PC-3 (cell line): ENCODE data around the gene SDK1. TPM values are rescaled to one million over a fixed set of nuclear protein-coding genes. Genes with fewer than 3 reads are reported as not detected.

Experiments used
- ATAC-seq: fragments of 200-7000 bp; cut with Tn5 transposase; 2 replicates; pipeline ENCODE4 v1.9.1; 2020; ENCODE audit warnings: mild to moderate bottlenecking, moderate library complexity
- BruUV-seq: library from RNA; stranded (reverse); fragments of 400-500 nt; replicated peaks from 2 replicates; lab custom pipeline; 2021; lab: Mats Ljungman, UMichigan
- CTCF ChIA-PET: fragments of 300-600 bp; sonication (Branson Sonifier 250); formaldehyde crosslinking; loops from one replicate; lab custom pipeline; 2022; ENCODE audit warnings: antibody characterized with exemption; lab: Charles Lee
- POLR2A ChIA-PET: fragments of 300-600 bp; sonication (Branson Sonifier 250); formaldehyde crosslinking; loops from one replicate; lab custom pipeline; 2022; ENCODE audit warnings: antibody characterized with exemption; ENCODE audit not compliant: unreplicated experiment; lab: Charles Lee
- DNase-seq: peaks from one replicate; pipeline ENCODE4 v3.0.0-alpha.2; 2015
- H2AFZ ChIP-seq: fragments of 300-600 bp; sonication (generic); 2 replicates; pipeline ENCODE4 v1.6.0; 2016; ENCODE audit warnings: antibody characterized with exemption, low read length
- H3F3A ChIP-seq: fragments of 300-600 bp; sonication (generic); one replicate; pipeline ENCODE4 v1.6.0; 2017; ENCODE audit warnings: antibody characterized with exemption, low read length, control low read depth, mild to moderate bottlenecking; ENCODE audit not compliant: unreplicated experiment
- H3K27ac ChIP-seq: fragments of 300-600 bp; sonication (generic); 2 replicates; pipeline ENCODE4 v1.5.1; 2016; ENCODE audit warnings: mild to moderate bottlenecking, low read length
- H3K27me3 ChIP-seq: fragments of 300-600 bp; sonication (generic); 2 replicates; pipeline ENCODE4 v1.6.1; 2016; ENCODE audit warnings: low read length, mixed read lengths
- H3K36me3 ChIP-seq: fragments of 300-600 bp; sonication (generic); 2 replicates; pipeline ENCODE4 v1.6.1; 2016; ENCODE audit warnings: low read depth, mixed run types, low read length, mixed read lengths
- H3K4me1 ChIP-seq: fragments of 300-600 bp; sonication (generic); 2 replicates; pipeline ENCODE4 v1.5.1; 2016; ENCODE audit warnings: low read length; ENCODE audit not compliant: insufficient read depth
- H3K4me2 ChIP-seq: fragments of 300-600 bp; sonication (generic); 2 replicates; pipeline ENCODE4 v1.6.0; 2016; ENCODE audit warnings: low read length
- H3K4me3 ChIP-seq: fragments of 300-600 bp; sonication (generic); 2 replicates; pipeline ENCODE4 v1.5.1; 2016; ENCODE audit warnings: mild to moderate bottlenecking, low read length, mixed read lengths
- H3K79me2 ChIP-seq: fragments of 300-600 bp; sonication (generic); 2 replicates; pipeline ENCODE4 v1.6.1; 2017; ENCODE audit warnings: low read length, mixed read lengths
- H3K9ac ChIP-seq: fragments of 300-600 bp; sonication (generic); 2 replicates; pipeline ENCODE4 v1.6.0; 2016; ENCODE audit warnings: mild to moderate bottlenecking, low read length
- H3K9me2 ChIP-seq: fragments of 300-600 bp; sonication (generic); replicated peaks from 2 replicates; pipeline ENCODE4 v1.6.1; 2016; ENCODE audit warnings: mixed run types, low read length, mixed read lengths
- H3K9me3 ChIP-seq: fragments of 300-600 bp; sonication (generic); 2 replicates; pipeline ENCODE4 v1.6.1; 2016; ENCODE audit warnings: low read length, mixed read lengths
- H4K20me1 ChIP-seq: fragments of 300-600 bp; sonication (generic); 2 replicates; pipeline ENCODE4 v1.6.1; 2016; ENCODE audit warnings: low read length, mixed read lengths
- CTCF ChIP-seq: fragments of 300-600 bp; sonication (generic); conservative IDR thresholded peaks from 2 replicates; pipeline ENCODE4 v1.5.1; 2017; ENCODE audit warnings: antibody characterized with exemption, low read depth, mild to moderate bottlenecking, low read length
- EZH2 ChIP-seq: fragments of 300-600 bp; sonication (generic); IDR thresholded peaks from one replicate; pipeline ENCODE4 v1.6.1; 2017; ENCODE audit warnings: antibody characterized with exemption, mild to moderate bottlenecking, low read length; ENCODE audit not compliant: unreplicated experiment
- EZH2phosphoT487 ChIP-seq: fragments of 300-600 bp; sonication (generic); IDR thresholded peaks from 2 replicates; pipeline ENCODE4 v1.6.1; 2018; ENCODE audit warnings: mild to moderate bottlenecking, antibody characterized with exemption, low read length, borderline replicate concordance
- intact Hi-C: fragments of 100-400 bp; cut with micrococcal nuclease; formaldehyde crosslinking; loops from 2 replicates; pipeline ENCODE4 v1.9.0; 2023
- total RNA-seq: library from RNA; depleted of rRNA; stranded (reverse); fragments of >200 nt; gene quantifications from 2 replicates; pipeline ENCODE4 v1.2.3, GENCODE V29; 2014

SDK1 gene
- total RNA-seq, 1 experiment from 2014 or later, result 2.8 TPM

DNA sequence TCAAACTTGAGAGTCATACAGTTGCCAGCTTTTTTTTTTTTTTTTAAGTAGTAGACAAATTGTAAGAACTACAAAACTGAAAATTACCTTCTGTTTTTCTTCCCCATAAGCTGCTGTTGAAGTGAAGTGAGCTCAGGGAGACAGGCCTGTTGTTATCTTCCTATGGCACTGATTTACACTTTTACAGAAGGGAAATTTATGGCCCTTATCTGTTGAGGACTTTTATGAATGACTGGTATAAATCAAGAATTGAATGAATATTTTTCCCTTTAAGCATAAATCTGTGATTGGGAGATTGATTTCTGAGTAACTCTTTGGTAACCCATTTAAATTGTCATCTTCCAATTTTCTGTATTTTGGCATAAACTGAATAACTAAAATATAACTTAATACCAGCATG is 124.0 kb downstream of the SDK1 start:
- H3K9ac ChIP-seq, result no peak overlapping the region
- no peak overlapping the region for H3K27ac ChIP-seq
- POLR2A ChIA-PET, result no interaction called here
- no peaks in the 10 kb centered on the region for H3K27me3 ChIP-seq
- no peaks in the 10 kb centered on the region for H4K20me1 ChIP-seq
- no TSS peak for BruUV-seq
- H3K79me2 ChIP-seq, result no peaks in the 10 kb centered on the region
- intact Hi-C loops, result no loop called here
- H3K9me2 ChIP-seq, result no peaks in the 10 kb centered on the region
- no peaks in the 10 kb centered on the region for H3K4me1 ChIP-seq
- H3K4me2 ChIP-seq, result no peak overlapping the region
- no peak for ATAC-seq
- CTCF ChIA-PET, result no interaction called here
- H2AFZ ChIP-seq, result no peak overlapping the region
- TF ChIP-seq CTCF, result no peak
- TF ChIP-seq EZH2, result no peak
- no peak for TF ChIP-seq EZH2phosphoT487
- no peaks in the 10 kb centered on the region for H3K36me3 ChIP-seq
- no peaks in the 10 kb centered on the region for H3F3A ChIP-seq
- no peak for DNase-seq
- H3K9me3 ChIP-seq, result no peaks in the 10 kb centered on the region
- H3K4me3 ChIP-seq, result no peak overlapping the region

DNA sequence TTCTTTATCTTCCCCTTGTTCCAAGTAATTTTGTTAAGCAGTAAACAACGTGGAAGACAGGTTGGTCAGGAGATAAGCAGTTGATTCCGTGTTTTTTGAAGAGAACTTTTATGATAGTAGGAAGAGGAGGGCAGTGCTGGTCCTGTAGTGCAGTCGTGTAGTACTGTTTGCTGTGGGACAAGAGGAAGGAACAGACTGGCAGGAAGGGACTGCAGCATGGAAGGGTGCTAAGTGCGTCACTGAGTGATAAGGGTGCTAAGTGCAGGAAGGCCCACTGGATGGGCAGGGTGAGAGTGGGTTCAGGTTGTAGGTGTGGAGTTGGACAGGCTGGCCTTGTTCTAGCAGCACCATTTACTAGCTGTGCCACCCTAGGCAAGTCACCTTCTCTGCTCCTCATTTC is 125.0 kb downstream of the SDK1 start:
- Histone ChIP-seq H3K9me2 (no peaks in the 10 kb centered on the region), H3K4me1 (no peaks in the 10 kb centered on the region), H3K4me3 (no peak overlapping the region), H3K36me3 (no peaks in the 10 kb centered on the region), H3K27ac (no peak overlapping the region), H2AFZ (no peak overlapping the region), H3K9me3 (no peaks in the 10 kb centered on the region), H3K79me2 (no peaks in the 10 kb centered on the region), H4K20me1 (no peaks in the 10 kb centered on the region), H3K27me3 (no peaks in the 10 kb centered on the region), H3K9ac (no peak overlapping the region), H3F3A (no peaks in the 10 kb centered on the region), H3K4me2 (no peak overlapping the region)
- BruUV-seq, result no TSS peak
- DNase-seq, result no peak
- POLR2A ChIA-PET, result no interaction called here
- TF ChIP-seq EZH2 (no peak), EZH2phosphoT487 (no peak)
- intact Hi-C loops, result no loop called here
- ATAC-seq, result no peak
- CTCF ChIA-PET, result no interaction called here

GRCh38 chr7:3427957-3428356 is 126.9 kb downstream of the SDK1 start:
- H3K4me2 ChIP-seq, result no peak overlapping the region
- no peaks in the 10 kb centered on the region for H3F3A ChIP-seq
- intact Hi-C loops, result no loop called here
- no peak overlapping the region for H2AFZ ChIP-seq
- H3K9ac ChIP-seq, result no peak overlapping the region
- BruUV-seq, result no TSS peak
- no peaks in the 10 kb centered on the region for H3K79me2 ChIP-seq
- TF ChIP-seq CTCF (no peak), EZH2 (no peak), EZH2phosphoT487 (no peak)
- no peaks in the 10 kb centered on the region for H3K27me3 ChIP-seq
- H3K9me2 ChIP-seq, result no peaks in the 10 kb centered on the region
- H4K20me1 ChIP-seq, result no peaks in the 10 kb centered on the region
- no peak overlapping the region for H3K4me3 ChIP-seq
- ChIA-PET POLR2A (interaction anchor here (0.5 kb wide), 1 partner anchor 123 kb away, joined by 3 read pairs; no protein-coding TSS in a partner anchor), CTCF (no interaction called here)
- H3K27ac ChIP-seq, result no peak overlapping the region
- no peaks in the 10 kb centered on the region for H3K4me1 ChIP-seq
- no peaks in the 10 kb centered on the region for H3K36me3 ChIP-seq
- DNase-seq (peak; percentile 12), ATAC-seq (no peak)
- H3K9me3 ChIP-seq, result no peaks in the 10 kb centered on the region
